Measurements from ENCODE around the gene OR8B2.

The OR8B2 gene

GRCh38 chr11:124346311-124346955 lies 37.9 kb downstream of the OR8B2 start:
- Histone ChIP-seq H2BK12ac (ENCODE audit: low read length) (no peak overlapping the region), H2AFZ (ENCODE audit: insufficient read depth, low read length, poor library complexity) (no peak overlapping the region), H3K4ac (ENCODE audit: low read depth, low read length) (no peak overlapping the region), H3K36me3 (ENCODE audit: control insufficient read depth in 1 of 2, insufficient read depth in 2 of 2, low read length in 2 of 2) (no peaks in the 10 kb centered on the region), H3K4me1 (ENCODE audit: control insufficient read depth in 1 of 2, insufficient read depth in 2 of 2, low read length in 2 of 2) (no peaks in the 10 kb centered on the region), H4K91ac (ENCODE audit: low read depth, low read length) (no peak overlapping the region), H3K4me3 (ENCODE audit: low read depth, low read length) (no peak overlapping the region), H3K9me3 (ENCODE audit: insufficient read depth, low read depth, low read length) (no peaks in the 10 kb centered on the region), H4K12ac (ENCODE audit: low read depth, low read length) (no peak overlapping the region), H3K27ac (ENCODE audit: low read depth, low read length) (no peak overlapping the region), H4K8ac (ENCODE audit: low read depth, low read length) (no peak overlapping the region), H3K14ac (ENCODE audit: low read length) (no peak overlapping the region), H2AK5ac (ENCODE audit: low read length) (no peak overlapping the region), H3K23ac (ENCODE audit: low read length) (no peak overlapping the region), H3K18ac (ENCODE audit: low read length) (no peak overlapping the region), H2BK120ac (ENCODE audit: insufficient read depth, low read length, poor library complexity) (no peak overlapping the region), H3K4me2 (ENCODE audit: low read length) (no peak overlapping the region), H3K27me3 (ENCODE audit: insufficient read depth, low read length) (no peaks in the 10 kb centered on the region), H3K79me2 (ENCODE audit: control insufficient read depth, insufficient read depth, low read length, poor library complexity) (no peaks in the 10 kb centered on the region), H3K79me1 (ENCODE audit: low read length) (no peaks in the 10 kb centered on the region), H3K9ac (ENCODE audit: low read length) (no peak overlapping the region), H2BK5ac (ENCODE audit: low read depth, low read length, poor library complexity) (no peak overlapping the region)
- no peak for DNase-seq
- no CpG with 5 or more reads among the region's 3 CpGs for WGBS (ENCODE audit: extremely low coverage, insufficient coverage, insufficient read length)

- no peaks in the 10 kb centered on the region for H3K27me3 ChIP-seq (ENCODE audit: insufficient read depth, low read length)
- H3K14ac ChIP-seq (ENCODE audit: low read length) = no peak overlapping the region
- no peak overlapping the region for H3K27ac ChIP-seq (ENCODE audit: low read depth, low read length)
- no peaks in the 10 kb centered on the region for H3K36me3 ChIP-seq (ENCODE audit: control insufficient read depth in 1 of 2, insufficient read depth in 2 of 2, low read length in 2 of 2)
- H2BK5ac ChIP-seq (ENCODE audit: low read depth, low read length, poor library complexity) = no peak overlapping the region
- H4K8ac ChIP-seq (ENCODE audit: low read depth, low read length) = no peak overlapping the region
- H4K12ac ChIP-seq (ENCODE audit: low read depth, low read length) = no peak overlapping the region
- no peak overlapping the region for H3K18ac ChIP-seq (ENCODE audit: low read length)
- no peak overlapping the region for H3K23ac ChIP-seq (ENCODE audit: low read length)
- H3K4me2 ChIP-seq (ENCODE audit: low read length) = no peak overlapping the region
- H3K79me1 ChIP-seq (ENCODE audit: low read length) = no peaks in the 10 kb centered on the region
- no peaks in the 10 kb centered on the region for H3K9me3 ChIP-seq (ENCODE audit: insufficient read depth, low read depth, low read length)
- H3K79me2 ChIP-seq (ENCODE audit: control insufficient read depth, insufficient read depth, low read length, poor library complexity) = no peaks in the 10 kb centered on the region
- no peak overlapping the region for H3K4ac ChIP-seq (ENCODE audit: low read depth, low read length)
- no CpG with 5 or more reads among the region's 5 CpGs for WGBS (ENCODE audit: extremely low coverage, insufficient coverage, insufficient read length)
- DNase-seq = no peak
- H2BK120ac ChIP-seq (ENCODE audit: insufficient read depth, low read length, poor library complexity) = no peak overlapping the region
- H3K9ac ChIP-seq (ENCODE audit: low read length) = no peak overlapping the region
- no peak overlapping the region for H4K91ac ChIP-seq (ENCODE audit: low read depth, low read length)
- H3K4me1 ChIP-seq (ENCODE audit: control insufficient read depth in 1 of 2, insufficient read depth in 2 of 2, low read length in 2 of 2) = no peaks in the 10 kb centered on the region
- no peak overlapping the region for H2AK5ac ChIP-seq (ENCODE audit: low read length)
- H2AFZ ChIP-seq (ENCODE audit: insufficient read depth, low read length, poor library complexity) = no peak overlapping the region
- H2BK12ac ChIP-seq (ENCODE audit: low read length) = no peak overlapping the region
- no peak overlapping the region for H3K4me3 ChIP-seq (ENCODE audit: low read depth, low read length)
Measured at GRCh38 chr11:124344346-124344745, 40.0 kb downstream of the OR8B2 start.

GRCh38 chr11:124340142-124340447 lies 44.2 kb downstream of the OR8B2 start:
- no peak overlapping the region for H3K27ac ChIP-seq (ENCODE audit: low read depth, low read length)
- no peak overlapping the region for H2BK120ac ChIP-seq (ENCODE audit: insufficient read depth, low read length, poor library complexity)
- no peaks in the 10 kb centered on the region for H3K79me2 ChIP-seq (ENCODE audit: control insufficient read depth, insufficient read depth, low read length, poor library complexity)
- H3K18ac ChIP-seq (ENCODE audit: low read length) = no peak overlapping the region
- no peaks in the 10 kb centered on the region for H3K9me3 ChIP-seq (ENCODE audit: insufficient read depth, low read depth, low read length)
- H3K14ac ChIP-seq (ENCODE audit: low read length) = no peak overlapping the region
- H2BK12ac ChIP-seq (ENCODE audit: low read length) = no peak overlapping the region
- no peak overlapping the region for H2BK5ac ChIP-seq (ENCODE audit: low read depth, low read length, poor library complexity)
- H3K9ac ChIP-seq (ENCODE audit: low read length) = no peak overlapping the region
- H3K4me3 ChIP-seq (ENCODE audit: low read depth, low read length) = no peak overlapping the region
- no peak overlapping the region for H3K23ac ChIP-seq (ENCODE audit: low read length)
- H3K36me3 ChIP-seq (ENCODE audit: control insufficient read depth in 1 of 2, insufficient read depth in 2 of 2, low read length in 2 of 2) = no peaks in the 10 kb centered on the region
- no peak overlapping the region for H2AFZ ChIP-seq (ENCODE audit: insufficient read depth, low read length, poor library complexity)
- no peak overlapping the region for H4K91ac ChIP-seq (ENCODE audit: low read depth, low read length)
- no peak overlapping the region for H2AK5ac ChIP-seq (ENCODE audit: low read length)
- no peaks in the 10 kb centered on the region for H3K79me1 ChIP-seq (ENCODE audit: low read length)
- no peak overlapping the region for H4K12ac ChIP-seq (ENCODE audit: low read depth, low read length)
- no peaks in the 10 kb centered on the region for H3K4me1 ChIP-seq (ENCODE audit: control insufficient read depth in 1 of 2, insufficient read depth in 2 of 2, low read length in 2 of 2)
- H3K4me2 ChIP-seq (ENCODE audit: low read length) = no peak overlapping the region
- no CpG with 5 or more reads among the region's 2 CpGs for WGBS (ENCODE audit: extremely low coverage, insufficient coverage, insufficient read length)
- DNase-seq = no peak
- no peaks in the 10 kb centered on the region for H3K27me3 ChIP-seq (ENCODE audit: insufficient read depth, low read length)
- H4K8ac ChIP-seq (ENCODE audit: low read depth, low read length) = no peak overlapping the region
- H3K4ac ChIP-seq (ENCODE audit: low read depth, low read length) = no peak overlapping the region

- no peak overlapping the region for H3K14ac ChIP-seq (ENCODE audit: low read length)
- H2BK5ac ChIP-seq (ENCODE audit: low read depth, low read length, poor library complexity) = no peak overlapping the region
- no peak overlapping the region for H4K12ac ChIP-seq (ENCODE audit: low read depth, low read length)
- DNase-seq = no peak
- no peak overlapping the region for H4K8ac ChIP-seq (ENCODE audit: low read depth, low read length)
- no peak overlapping the region for H3K23ac ChIP-seq (ENCODE audit: low read length)
- H2AFZ ChIP-seq (ENCODE audit: insufficient read depth, low read length, poor library complexity) = no peak overlapping the region
- H3K27me3 ChIP-seq (ENCODE audit: insufficient read depth, low read length) = no peaks in the 10 kb centered on the region
- no peak overlapping the region for H3K27ac ChIP-seq (ENCODE audit: low read depth, low read length)
- H3K4me3 ChIP-seq (ENCODE audit: low read depth, low read length) = no peak overlapping the region
- no peak overlapping the region for H2BK120ac ChIP-seq (ENCODE audit: insufficient read depth, low read length, poor library complexity)
- H3K9ac ChIP-seq (ENCODE audit: low read length) = no peak overlapping the region
- H3K18ac ChIP-seq (ENCODE audit: low read length) = no peak overlapping the region
- H3K36me3 ChIP-seq (ENCODE audit: control insufficient read depth in 1 of 2, insufficient read depth in 2 of 2, low read length in 2 of 2) = no peaks in the 10 kb centered on the region
- no peaks in the 10 kb centered on the region for H3K9me3 ChIP-seq (ENCODE audit: insufficient read depth, low read depth, low read length)
- no peak overlapping the region for H2BK12ac ChIP-seq (ENCODE audit: low read length)
- no peaks in the 10 kb centered on the region for H3K79me2 ChIP-seq (ENCODE audit: control insufficient read depth, insufficient read depth, low read length, poor library complexity)
- no peak overlapping the region for H2AK5ac ChIP-seq (ENCODE audit: low read length)
- no CpG with 5 or more reads among the region's 6 CpGs for WGBS (ENCODE audit: extremely low coverage, insufficient coverage, insufficient read length)
- no peak overlapping the region for H3K4ac ChIP-seq (ENCODE audit: low read depth, low read length)
- no peaks in the 10 kb centered on the region for H3K79me1 ChIP-seq (ENCODE audit: low read length)
- no peak overlapping the region for H3K4me2 ChIP-seq (ENCODE audit: low read length)
- no peaks in the 10 kb centered on the region for H3K4me1 ChIP-seq (ENCODE audit: control insufficient read depth in 1 of 2, insufficient read depth in 2 of 2, low read length in 2 of 2)
- H4K91ac ChIP-seq (ENCODE audit: low read depth, low read length) = no peak overlapping the region
Measured at GRCh38 chr11:124339396-124340141, 44.7 kb downstream of the OR8B2 start.
